Measurements from ENCODE around the gene PRR14.
A peak's percentile ranks its signal among the peaks of the same experiment; 100 is the strongest.
"Not testable (repeated sequence)": the region's sequence is repeated elsewhere in the genome, so short reads cannot be mapped to it uniquely, and the experiment has no call there.

Gene PRR14

DNA sequence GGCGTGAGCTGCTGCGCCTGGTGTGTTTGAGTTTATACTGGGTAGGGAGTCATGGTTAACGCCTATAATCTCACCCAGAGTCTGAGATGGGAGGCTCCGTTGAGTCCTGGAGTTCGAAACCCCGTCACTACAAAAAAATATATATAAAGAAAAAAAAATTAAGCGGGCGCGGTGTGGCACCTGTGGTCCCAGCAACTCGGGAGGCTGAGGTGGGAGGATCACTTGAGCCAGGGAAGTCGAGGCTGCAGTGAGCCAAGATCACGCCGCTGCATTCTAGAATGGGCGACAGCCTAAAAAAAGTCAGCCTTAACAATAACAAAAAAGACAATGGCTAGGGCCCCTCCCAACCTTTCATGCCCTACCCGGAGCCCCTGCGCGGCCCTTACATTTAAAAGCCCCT lies 17.2 kb upstream of the PRR14 start:
- no peak for DNase-seq

DNA sequence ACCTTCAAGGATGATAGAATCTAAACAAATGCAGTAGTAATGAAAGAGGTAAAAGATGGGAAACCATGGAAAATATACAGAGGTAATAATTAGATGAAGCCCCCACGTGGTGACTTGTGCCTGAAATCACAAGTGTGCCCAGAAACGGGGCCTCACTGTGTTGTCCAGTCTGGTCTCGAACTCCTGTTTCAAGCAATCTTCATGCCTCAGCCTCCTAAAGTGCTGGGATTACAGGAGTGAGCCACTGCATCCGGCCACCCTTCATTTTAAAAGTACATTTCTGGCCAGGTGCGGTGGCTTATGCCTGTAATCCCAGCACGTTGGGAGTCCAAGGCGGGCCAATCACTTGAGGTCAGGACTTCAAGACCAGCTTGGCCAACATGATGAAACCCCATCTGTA lies 14.2 kb upstream of the PRR14 start:
- no peak for DNase-seq

DNA sequence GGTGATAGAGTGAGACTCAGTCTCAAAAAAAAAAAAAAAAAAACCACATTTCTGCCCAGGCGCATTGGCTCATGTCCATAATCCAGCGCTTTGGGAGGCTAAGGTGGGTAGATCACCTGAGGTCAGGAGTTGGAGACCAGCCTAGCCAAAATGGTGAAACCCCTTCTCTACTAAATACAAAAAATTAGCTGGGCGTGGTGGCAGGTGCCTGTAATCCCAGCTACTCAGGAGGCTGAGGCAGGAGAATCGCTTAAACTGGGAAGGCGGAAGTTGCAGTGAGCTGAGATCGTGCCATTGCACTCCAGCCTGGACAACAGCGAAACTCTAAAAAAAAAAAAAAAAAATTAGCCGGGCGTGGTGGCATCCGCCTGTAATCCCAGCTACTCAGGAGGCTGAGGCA lies 13.6 kb upstream of the PRR14 start:
- DNase-seq: not testable (repeated sequence)

DNA sequence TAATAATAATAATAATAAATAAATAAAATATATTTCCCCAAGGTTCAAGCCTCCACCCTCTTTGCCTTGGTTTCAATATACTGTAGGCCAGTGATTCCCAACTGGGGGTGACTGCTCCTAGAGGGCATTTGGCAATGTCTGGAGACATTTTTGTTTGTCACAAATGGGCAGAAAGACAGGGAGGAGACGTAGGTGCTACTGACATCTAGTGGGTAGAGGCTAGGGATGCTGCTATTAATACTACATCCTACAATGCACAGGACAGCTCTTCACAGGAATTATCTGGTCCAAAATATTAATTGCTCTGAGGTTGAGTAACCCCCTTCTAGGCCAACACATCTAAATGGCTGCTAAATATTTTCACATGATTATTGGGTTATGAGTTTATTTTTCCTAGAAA lies 12.8 kb upstream of the PRR14 start:
- DNase-seq: peak; percentile 51

DNA sequence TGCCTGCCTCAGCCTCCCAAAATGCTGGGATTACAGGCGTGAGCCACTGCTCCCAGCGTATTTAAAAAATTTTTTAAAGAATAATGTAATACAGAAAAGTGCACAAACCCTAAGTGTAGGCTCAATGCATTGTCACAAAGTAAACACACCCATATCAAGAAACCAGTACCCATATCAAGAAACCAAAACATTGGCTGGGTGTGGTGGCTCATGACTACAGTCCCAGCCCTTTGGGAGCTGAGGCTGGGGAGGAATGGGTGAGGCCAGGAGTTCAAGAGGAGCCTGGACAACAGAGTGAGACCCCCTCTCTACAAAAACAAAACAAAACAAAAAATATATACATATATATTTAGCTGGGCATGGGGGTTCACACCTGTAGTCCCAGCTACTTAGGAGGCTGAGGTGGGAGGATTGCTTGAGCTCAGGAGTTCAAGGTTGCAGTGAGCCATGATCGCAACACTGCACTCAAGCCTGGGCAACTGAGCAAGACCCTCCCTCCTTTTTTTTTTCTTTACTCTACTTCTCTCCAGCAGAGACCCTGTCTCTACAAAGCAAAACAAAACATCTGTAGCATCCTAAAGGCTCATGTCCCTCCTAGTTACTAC lies 9.3 kb upstream of the PRR14 start:
- DNase-seq: no peak

DNA sequence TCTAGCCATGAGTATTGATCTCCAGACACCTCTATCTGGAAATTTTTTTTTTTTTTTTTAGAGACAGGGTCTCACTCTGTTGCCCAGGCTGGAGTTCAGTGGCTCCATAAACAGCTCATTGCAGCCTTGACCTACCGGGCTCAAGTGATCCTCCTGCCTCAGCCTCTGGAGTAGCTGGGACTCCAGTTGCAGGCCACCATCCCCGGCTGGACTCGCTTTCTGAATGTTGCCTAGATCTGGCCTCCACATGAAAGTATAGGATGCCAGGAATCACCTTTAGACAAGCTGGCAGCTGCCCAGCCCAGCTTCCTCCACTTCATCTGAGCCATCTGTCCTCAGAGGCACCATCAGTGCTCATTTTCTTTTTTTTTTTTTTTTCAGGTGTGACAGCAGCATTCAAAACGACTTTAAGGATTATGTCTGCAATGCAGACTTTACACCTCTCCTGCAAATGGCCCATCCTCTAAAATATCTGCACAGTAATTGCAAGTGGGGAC lies 6.4 kb upstream of the PRR14 start:
- DNase-seq: peak; percentile 47

DNA sequence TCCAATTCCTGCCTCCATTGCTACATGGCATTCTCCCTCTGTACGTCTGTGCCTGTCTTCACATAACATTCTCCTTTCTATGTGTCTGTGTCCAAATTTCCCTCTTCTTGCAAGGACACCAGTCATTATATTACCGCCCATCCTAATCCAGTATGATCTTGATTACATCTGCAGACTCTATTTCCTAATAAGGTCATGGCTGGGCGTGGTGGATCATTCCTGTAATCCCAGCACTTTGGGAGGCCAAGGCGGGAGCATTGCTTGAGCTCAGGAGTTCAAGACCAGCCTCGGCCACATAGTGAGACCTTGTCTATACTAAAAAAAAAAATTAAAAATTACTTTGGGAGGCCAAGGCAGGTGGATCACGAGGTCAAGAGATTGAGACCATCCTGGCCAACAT lies 5.0 kb upstream of the PRR14 start:
- DNase-seq: no peak

DNA sequence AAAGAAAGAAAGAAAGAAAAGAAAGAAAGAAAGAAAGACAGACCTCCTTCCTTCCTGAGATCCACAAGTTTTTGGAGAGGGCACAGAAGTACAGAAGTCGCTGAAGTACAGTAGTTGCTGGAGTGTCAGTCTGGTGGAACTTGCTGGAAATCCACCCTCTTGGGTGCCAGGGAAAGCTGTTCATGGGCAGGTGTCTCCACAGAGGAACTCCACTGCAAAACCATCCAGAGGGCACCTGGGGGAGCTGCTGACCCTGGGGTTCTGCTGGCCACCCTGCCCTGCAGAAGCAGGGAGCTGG lies 3.5 kb upstream of the PRR14 start:
- DNase-seq: no peak

DNA sequence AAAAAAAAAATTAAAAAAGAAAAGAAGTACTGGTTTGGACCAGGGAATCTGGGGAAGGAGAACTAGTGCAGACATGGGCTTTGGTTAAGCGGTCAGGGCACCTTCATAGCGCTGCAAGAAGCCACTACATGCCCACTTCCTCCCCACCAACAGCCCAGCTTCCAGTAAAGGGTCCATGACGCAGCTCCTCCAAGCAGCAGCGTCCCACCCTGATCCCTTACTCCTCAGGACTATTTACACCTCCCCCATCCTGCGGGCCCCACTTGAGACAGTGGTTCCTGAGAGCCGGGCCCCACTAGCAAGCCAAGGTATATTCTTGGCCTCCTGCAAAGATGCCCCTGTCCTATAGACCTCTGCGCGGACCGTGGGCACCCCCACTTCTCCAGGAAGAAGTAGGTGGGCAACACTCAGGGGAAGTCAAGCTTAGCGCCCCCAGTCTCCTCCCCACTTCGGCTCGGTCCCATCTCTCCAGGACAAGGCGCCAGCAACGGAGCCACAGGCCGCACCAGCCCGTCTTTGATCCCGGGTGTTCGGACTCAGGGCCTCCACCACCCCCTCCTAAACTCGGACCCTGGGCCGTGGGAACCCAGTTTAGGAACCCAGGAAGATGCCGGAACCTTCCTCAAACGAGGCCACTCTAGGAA lies 913 bp upstream of the PRR14 start:
- no peak for DNase-seq

DNA sequence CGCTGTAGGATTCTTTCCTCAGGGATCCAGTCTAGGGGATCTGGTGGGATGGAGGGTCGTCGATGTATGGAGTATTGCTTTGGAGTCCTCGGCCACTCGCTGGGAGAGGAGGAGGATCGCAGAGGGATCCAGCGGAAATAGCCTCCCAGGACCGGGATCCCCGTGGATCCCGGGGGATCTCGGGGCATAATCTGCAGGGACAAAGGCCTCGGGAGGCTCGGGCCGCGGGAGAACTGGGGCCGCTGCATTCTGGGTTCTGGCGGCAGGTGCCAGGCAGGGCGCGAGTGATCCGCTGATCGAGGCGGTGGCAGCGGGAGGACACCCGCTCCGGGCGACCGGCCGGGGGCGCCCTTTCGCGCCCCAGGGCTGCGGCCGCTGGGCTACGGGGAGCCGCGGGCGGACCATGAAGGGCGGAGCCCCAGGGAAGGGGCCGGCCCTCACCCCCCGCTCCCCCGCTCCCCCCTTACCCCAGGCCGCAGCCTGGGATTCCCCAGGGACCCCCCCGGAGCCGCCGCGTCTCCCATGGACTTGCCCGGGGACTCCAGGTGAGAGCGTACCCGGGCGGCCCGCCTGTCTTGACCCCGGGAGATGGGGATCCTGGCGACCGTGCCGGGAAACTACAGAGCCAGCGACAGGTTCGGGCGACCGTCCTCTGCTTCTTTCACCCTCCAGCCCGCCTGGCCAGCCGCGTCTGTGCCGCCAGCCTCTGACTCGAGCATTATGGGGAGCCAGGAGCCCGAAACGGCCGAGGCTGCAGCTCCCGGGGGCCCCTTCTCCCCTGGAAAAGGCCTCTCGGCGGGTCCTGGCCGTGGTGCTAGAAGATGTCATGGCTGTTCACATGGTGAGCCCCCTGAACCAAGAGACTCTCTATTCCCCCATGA lies 604 bp downstream of the PRR14 start:
- DNase-seq: peak; percentile 3

DNA sequence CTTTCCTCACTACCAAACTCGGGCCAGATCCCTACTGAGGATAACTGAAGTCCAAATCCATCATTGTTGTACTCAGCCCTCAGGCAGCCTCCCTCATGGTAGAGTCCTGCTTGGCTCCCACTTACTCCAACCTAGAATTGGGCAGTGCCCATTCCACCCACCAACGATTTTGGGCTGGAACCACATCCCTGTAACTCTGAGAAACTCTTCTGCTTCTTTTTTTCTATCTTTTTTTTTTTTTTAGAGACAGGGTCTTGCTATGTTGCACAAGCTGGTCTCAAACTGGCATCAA lies 1.2 kb downstream of the PRR14 start:
- DNase-seq: no peak

DNA sequence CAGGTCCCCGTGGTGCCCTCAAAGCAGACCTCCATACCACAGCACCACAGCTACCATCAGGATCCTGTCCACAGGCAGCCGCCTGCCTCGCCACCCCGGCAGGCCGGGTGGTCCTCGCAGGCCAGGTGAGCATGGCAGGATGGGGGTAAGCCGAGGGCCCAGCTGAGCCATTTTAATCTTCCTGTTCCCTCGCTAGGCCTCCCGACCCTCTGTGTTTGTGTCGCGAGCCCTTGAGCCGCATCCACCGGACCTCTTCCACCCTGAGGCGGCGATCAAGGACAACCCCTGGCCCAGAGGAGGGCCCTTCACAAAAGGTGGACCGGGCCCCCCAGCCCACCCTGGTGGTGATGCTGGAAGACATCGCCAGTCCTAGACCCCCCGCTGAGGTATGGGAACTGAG lies 2.0 kb downstream of the PRR14 start:
- DNase-seq: no peak

DNA sequence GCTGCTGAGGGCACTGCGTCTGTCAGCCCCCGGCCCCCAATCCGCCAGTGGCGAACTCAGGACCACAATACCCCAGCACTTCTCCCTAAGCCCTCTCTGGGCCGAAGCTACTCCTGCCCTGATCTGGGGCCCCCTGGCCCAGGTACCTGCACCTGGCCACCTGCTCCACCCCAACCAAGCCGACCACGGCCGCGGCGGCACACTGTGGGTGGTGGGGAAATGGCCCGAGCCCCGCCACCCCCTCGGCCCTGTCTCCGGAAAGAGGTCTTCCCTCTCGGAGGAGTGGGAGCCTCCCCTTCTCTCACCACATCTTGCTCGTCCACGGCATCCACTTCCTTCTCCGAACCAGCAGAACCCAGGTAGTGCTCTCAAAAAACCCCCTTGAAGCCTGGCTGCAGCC lies 4.1 kb downstream of the PRR14 start:
- DNase-seq: no peak

DNA sequence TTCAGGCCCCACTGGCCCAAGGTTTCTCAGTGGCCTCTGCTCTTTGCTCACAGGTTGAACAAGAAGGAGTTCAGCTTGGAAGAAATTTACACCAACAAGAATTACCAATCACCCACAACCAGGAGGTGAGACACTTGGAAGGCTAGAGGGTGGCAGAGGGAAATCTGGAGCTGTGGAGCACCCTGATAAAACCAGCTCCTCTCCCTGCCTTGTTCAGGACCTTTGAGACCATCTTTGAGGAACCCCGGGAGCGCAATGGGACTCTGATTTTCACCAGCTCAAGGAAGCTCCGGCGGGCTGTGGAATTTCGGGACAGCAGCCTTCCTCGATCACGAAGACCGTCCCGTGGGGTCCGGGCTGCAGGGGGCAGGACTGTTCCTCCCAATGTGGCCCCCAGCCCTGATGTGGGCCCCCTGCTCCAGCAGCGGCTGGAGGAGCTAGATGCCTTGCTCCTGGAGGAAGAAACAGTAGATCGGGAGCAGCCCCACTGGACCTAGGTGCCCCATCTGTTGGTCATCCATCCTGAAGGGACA lies 5.1 kb downstream of the PRR14 start:
- no peak for DNase-seq

DNA sequence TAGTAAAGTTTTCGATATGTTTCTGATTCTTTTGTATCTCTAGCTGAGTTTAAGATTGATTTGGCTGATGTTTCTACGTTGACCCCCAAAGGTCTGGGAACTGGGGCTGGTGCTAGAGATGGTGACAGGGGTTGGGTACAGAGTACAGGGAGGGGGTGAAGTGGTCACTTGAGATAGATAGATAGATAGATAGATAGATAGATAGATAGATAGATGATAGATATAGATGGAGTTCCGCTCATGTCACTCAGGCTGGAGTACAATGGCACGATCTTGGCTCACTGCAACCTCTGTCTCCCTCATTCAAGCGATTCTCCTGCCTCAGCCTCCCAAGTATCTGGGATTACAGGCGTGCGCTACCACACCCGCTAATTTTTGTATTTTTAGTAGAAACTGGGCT lies 5.6 kb downstream of the PRR14 start:
- no peak for DNase-seq

DNA sequence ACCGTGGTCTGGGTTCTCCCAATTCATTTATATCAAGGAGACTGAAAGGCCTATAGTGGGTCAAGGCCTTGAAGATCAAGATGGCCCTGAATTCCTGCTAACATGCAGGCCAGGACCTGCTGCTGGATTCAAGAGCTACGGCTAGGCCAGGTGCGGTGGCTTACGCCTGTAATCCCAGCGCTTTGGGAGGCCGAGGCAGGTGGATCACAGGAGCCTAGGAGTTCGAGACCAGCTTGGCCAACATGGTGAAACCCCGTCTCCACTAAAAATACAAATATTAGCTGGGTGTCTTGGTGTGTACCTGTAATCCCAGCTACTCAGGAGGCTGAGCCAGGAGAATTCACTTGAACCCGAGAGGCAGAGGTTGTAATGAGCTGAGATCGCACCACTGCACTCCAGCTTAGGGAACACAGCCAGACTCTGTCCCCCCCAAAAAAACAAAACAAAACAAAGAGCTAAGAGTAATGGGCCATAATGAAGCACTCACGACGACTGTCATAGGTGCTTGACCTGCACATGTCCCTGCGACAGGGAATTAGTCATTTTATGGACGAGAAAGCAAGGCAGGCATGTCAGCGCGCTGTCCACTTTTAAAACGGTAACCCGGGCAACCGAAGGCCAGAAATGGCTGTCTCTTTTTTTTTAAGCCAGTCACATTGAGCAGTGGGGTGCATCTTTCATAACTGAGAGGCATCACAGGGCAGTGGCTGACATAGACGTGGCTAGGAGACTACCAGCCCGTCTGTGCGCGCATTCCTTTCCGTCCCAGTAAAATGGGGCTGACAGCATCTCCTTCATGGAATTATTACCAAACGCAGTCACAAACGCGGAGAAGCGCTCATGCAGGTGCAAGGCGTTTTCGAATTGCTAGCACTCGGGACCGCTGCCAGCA lies 6.5 kb downstream of the PRR14 start:
- no peak for DNase-seq

DNA sequence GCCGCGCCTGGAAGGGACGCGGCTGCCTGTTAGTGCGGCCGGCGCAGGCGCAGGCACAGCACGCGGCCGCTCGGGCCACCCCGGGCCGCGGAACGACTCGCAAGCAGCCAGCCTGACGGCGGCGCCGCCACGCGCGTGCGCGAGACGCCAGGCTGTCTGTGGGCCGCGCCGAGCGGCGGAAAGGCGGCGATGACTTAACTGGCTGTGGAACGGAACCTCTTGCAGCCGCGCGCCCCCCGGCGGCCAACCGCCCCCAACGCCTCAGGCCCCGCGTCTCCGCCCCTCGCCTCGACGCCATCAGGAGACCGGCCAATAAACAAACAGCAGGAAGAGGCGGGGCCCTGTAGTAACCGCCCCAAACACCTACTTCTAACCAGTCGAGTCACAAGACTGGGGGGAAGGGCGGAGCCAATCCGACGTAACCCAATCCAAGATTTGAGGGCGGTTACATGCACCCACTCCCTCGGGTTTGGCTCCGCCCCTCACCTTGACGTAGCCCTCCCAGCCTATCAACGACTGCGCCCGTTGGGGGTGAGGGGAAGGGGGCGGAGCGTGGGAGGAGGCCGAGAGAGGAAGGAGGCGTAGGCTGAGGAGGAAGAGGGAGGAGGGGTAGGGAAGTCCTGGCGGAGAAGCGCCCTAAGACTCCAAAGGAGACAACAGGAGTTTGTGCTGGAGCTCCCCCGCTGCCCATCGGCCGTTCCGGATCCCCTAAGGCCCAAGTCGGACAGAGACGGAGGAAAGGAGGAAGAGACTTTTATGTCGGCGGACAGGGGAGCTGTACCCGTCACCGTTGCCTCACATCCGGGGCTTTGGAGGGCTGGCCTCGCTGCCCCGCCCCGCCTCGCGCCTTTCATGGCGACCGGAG lies 7.3 kb downstream of the PRR14 start, which contains the start of gene FBRS:
Gene FBRS (plus strand): TSS at position 566 of the 865 bp plus-strand sequence. CDS start 1,088 bp downstream, outside the sequence.
- DNase-seq: peak; percentile 99

DNA sequence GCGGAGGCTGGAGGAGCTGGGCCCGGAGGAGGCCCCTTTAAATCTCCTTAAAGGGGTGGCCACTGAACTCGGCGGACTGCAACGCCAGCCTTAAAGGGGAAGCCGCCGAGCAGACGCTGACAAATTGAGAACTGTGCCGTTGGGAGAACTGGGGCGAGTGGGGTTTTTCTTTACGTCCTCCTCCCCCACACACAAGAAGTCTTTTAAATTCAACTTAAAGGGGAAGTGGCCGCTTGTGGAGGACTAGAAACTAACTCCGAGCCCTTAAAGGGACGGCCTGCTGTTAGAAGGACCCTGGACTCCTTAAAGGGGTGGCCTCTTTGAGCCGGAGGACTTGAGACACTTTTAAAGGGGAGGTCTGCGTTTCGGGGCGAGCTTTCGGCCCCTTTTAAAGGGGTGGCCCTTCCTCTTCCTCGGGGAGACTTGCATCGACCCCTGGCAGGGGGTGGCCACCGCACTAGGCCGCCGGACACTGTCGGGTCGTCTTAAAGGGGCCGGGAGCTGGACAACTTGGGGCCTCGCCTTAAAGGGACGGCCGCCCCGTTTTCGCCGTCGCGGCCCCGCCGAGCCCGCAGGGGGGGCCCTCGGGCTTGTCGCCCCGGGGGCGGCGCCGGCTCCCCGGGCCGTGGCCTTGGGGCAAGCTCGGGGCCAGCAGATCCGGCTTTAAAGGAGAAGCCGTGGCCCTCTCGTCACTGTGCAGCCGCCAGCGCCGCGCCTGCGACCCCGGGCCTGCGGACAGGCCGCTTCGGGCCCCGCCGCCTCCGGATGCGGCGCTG lies 8.2 kb downstream of the PRR14 start:
- DNase-seq: peak; percentile 88

DNA sequence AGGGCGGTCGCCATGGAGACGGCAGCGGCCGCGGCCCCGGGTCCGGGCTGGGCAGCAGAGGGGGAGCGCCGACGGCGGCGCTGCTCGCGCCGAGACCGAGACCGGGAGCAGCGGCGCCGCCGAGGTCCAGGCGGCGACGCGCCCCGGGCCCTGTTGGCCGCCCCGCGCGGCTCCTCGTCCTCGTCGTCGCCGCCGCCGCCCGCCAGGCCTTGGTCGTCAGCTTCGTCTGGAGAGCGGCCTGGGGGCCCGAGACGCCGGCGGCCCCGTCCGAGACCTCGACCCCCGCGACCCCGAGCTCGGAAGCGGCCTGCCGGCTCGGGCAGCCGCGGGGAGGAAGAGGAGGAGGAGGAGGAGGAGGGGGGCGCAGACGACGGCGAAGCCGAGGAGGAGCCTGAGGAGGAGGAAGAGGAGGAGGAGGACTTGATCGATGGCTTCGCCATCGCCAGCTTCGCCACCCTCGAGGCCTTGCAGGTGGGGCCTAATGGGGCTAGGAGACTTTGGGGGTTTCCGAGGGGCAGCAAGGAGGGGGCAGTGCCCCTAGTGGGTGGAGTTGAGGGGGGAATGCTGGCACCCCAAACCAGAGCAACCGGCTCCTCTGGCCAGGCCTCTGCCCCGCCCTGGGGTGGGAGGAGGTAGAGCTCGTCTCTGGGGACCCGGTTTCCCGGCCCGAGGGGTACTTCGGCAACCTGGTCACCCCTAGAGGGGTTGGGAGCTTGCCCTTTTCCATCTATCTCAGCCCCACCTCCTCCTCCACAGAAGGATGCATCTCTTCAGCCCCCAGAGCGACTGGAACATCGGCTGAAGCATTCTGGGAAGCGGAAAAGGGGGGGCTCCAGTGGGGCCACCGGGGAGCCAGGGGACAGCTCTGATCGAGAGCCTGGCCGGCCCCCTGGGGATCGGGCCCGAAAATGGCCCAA lies 9.0 kb downstream of the PRR14 start:
- no peak for DNase-seq

Measured in NCI-H524 treated with DMSO at 0.1 percent for 48 hours (cell line).